ENCODE results near the gene SPAG4. TPM values are rescaled to one million over a fixed set of nuclear protein-coding genes. Genes with fewer than 3 reads are reported as not detected.

The SPAG4 gene
- polyA plus RNA-seq, 1 donor (not counting 4 experiments of a cell fraction or from before 2014, with no cell fraction given), result 0.93 TPM

DNA sequence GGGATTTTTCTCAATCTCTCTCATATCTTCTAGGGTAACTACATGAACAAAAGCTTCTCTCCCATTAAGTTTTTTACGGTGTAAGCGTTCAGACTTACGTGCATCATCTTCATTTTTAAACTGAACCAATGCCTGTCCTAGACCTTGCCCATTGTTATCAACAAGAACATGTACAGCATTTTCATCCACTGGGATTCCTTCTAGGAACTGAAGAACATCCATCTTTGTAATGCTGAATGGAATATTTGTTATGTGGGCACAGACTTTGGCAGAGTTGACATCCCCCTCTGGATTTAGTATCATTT lies 37.8 kb downstream of the SPAG4 start:
- Histone ChIP-seq H3K27me3 (ENCODE audit: control insufficient read depth, extremely low read depth, insufficient read depth, low read length) (no peaks in the 10 kb centered on the region), H2AFZ (ENCODE audit: control insufficient read depth, low read length) (no peak overlapping the region), H3K79me2 (ENCODE audit: control insufficient read depth, insufficient read depth, low read length) (peaks cover 99% of the 10 kb centered on the region), H3K4me3 (ENCODE audit: control insufficient read depth in 2 of 3, extremely low read depth in 1 of 3, insufficient read depth in 2 of 3, low read depth in 1 of 3, low read length in 3 of 3) (no peak overlapping the region), H3K4me2 (ENCODE audit: control insufficient read depth, extremely low read depth, insufficient read depth, low read depth, low read length) (no peak overlapping the region), H3K36me3 (ENCODE audit: control insufficient read depth in 2 of 2, extremely low read depth in 1 of 2, insufficient read depth in 2 of 2, low read length in 2 of 2) (peaks cover 13 to 38% of the 10 kb centered on the region in 2 experiments), H4K20me1 (ENCODE audit: control insufficient read depth, extremely low read depth, insufficient read depth, low read length) (peaks cover 42% of the 10 kb centered on the region), H3K27ac (ENCODE audit: control insufficient read depth, insufficient read depth, low read length) (no peak overlapping the region), H3K9me1 (ENCODE audit: control insufficient read depth, extremely low read depth, insufficient read depth, low read length) (no peaks in the 10 kb centered on the region), H3K9me3 (ENCODE audit: control insufficient read depth, low read depth, low read length) (no peaks in the 10 kb centered on the region), H3K4me1 (ENCODE audit: control insufficient read depth, extremely low read depth, insufficient read depth, low read length) (no peaks in the 10 kb centered on the region), H3K9ac (ENCODE audit: control insufficient read depth, extremely low read depth, insufficient read depth, low read length) (no peak overlapping the region)
- FAIRE-seq, result no peak
- dilution Hi-C loops (cut with MboI; ENCODE audit: extremely low pct_ligation_motif_present, low sequenced_read_pairs), result no loop called here
- TF ChIP-seq EZH2 (IDR thresholded peaks at IDR 0.05; ENCODE audit: low read length), result no peak
- TF ChIP-seq, protein P1, sequence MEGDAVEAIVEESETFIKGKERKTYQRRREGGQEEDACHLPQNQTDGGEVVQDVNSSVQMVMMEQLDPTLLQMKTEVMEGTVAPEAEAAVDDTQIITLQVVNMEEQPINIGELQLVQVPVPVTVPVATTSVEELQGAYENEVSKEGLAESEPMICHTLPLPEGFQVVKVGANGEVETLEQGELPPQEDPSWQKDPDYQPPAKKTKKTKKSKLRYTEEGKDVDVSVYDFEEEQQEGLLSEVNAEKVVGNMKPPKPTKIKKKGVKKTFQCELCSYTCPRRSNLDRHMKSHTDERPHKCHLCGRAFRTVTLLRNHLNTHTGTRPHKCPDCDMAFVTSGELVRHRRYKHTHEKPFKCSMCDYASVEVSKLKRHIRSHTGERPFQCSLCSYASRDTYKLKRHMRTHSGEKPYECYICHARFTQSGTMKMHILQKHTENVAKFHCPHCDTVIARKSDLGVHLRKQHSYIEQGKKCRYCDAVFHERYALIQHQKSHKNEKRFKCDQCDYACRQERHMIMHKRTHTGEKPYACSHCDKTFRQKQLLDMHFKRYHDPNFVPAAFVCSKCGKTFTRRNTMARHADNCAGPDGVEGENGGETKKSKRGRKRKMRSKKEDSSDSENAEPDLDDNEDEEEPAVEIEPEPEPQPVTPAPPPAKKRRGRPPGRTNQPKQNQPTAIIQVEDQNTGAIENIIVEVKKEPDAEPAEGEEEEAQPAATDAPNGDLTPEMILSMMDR (optimal IDR thresholded peaks at IDR 0.05 in 1 of 3, IDR thresholded peaks at IDR 0.05 in 1 of 3, conservative IDR thresholded peaks at IDR 0.05 in 1 of 3; ENCODE audit: extremely low read depth in 1 of 3, insufficient read depth in 2 of 3, low read length in 3 of 3), result no peak
- DNase-seq (ENCODE audit: low read depth, low spot score), result no peak

DNA sequence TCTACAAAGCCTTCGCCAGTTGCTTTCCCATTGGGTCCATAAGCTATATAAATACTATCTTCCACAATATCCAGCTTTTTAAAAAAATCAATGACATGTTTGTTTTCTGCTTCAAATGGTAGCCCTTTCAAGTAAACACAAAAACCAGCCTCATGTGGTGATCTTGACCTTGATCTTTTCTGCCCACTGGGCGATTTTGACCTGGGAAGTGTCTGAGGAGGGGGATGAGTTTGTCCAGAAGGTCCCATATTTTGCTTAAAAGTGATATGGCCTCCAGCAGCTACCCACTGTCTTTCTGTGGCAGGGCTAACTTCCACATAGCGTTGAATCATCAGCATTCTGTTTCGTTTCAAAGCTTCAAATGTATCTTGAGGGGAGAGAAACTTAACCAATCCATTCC lies 38.3 kb downstream of the SPAG4 start:
- Histone ChIP-seq H2AFZ (ENCODE audit: control insufficient read depth, low read length) (no peak overlapping the region), H3K27me3 (ENCODE audit: control insufficient read depth, extremely low read depth, insufficient read depth, low read length) (no peaks in the 10 kb centered on the region), H3K36me3 (ENCODE audit: control insufficient read depth in 2 of 2, extremely low read depth in 1 of 2, insufficient read depth in 2 of 2, low read length in 2 of 2) (peaks cover 13 to 38% of the 10 kb centered on the region in 2 experiments), H3K9me3 (ENCODE audit: control insufficient read depth, low read depth, low read length) (no peaks in the 10 kb centered on the region), H3K4me1 (ENCODE audit: control insufficient read depth, extremely low read depth, insufficient read depth, low read length) (no peaks in the 10 kb centered on the region), H3K9me1 (ENCODE audit: control insufficient read depth, extremely low read depth, insufficient read depth, low read length) (no peaks in the 10 kb centered on the region), H3K4me3 (ENCODE audit: control insufficient read depth in 2 of 3, extremely low read depth in 1 of 3, insufficient read depth in 2 of 3, low read depth in 1 of 3, low read length in 3 of 3) (no peak overlapping the region), H4K20me1 (ENCODE audit: control insufficient read depth, extremely low read depth, insufficient read depth, low read length) (peaks cover 41% of the 10 kb centered on the region), H3K4me2 (ENCODE audit: control insufficient read depth, extremely low read depth, insufficient read depth, low read depth, low read length) (no peak overlapping the region), H3K79me2 (ENCODE audit: control insufficient read depth, insufficient read depth, low read length) (peaks cover 99% of the 10 kb centered on the region), H3K9ac (ENCODE audit: control insufficient read depth, extremely low read depth, insufficient read depth, low read length) (no peak overlapping the region), H3K27ac (ENCODE audit: control insufficient read depth, insufficient read depth, low read length) (no peak overlapping the region)
- dilution Hi-C loops (cut with MboI; ENCODE audit: extremely low pct_ligation_motif_present, low sequenced_read_pairs), result no loop called here
- FAIRE-seq (no peak), DNase-seq (ENCODE audit: low read depth, low spot score) (no peak)
- TF ChIP-seq, protein P1 (optimal IDR thresholded peaks at IDR 0.05 in 1 of 3, IDR thresholded peaks at IDR 0.05 in 1 of 3, conservative IDR thresholded peaks at IDR 0.05 in 1 of 3; ENCODE audit: extremely low read depth in 1 of 3, insufficient read depth in 2 of 3, low read length in 3 of 3), result no peak
- no peak for TF ChIP-seq EZH2 (IDR thresholded peaks at IDR 0.05; ENCODE audit: low read length)
